Kidney glomerular epithelial cell (primary cell): ENCODE data around the gene ZNF804B.

Source experiments
- DNase-seq: peaks from one replicate; lab custom pipeline; 2025; lab: John Stamatoyannopoulos, UW

ZNF804B gene

DNA sequence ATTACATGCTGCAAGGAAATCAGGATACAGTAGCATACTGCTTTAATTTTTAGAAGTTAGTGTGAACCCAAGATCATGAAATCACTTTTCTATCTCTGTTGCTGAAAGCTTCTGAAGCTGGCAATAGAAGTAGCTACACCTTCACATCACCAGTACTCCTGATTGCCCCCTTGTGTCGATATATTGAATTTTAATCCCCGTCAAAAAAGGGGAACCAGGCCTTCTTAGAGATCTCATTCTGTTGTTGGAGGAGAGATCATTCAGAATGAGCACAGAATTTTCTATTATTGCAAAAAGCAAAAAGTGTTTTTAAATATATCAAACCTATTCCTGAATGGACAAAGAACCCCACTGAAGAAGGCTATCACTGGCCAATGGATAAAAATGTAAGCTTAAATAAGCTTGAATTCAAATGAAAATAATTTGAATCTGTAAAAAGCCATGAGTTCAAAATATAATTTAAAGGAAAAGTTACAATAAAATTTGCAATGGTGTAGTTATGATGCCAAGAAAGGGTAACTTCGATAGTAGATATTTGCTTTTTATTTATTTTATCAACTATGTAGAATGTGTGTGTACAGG lies 75.7 kb downstream of the ZNF804B start:
- peak; percentile 43 for DNase-seq

DNA sequence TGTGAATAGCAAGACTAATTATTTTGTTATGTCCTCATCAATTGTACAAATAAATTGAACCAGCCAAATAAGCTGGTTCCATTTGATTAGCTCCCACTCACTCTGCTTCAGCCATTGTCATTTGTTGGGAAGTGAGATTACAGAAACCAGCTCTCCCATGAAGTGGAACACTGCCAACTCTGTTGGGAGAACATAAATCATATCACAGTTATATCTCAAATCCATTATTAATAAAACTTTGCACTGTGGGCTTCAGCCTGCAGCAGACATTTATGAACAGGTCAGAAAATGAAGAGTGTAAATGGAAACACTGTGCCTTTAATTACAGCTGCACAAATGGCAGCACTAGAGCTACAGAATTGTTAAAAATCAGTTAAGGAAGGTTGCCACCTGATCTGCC lies 82.7 kb downstream of the ZNF804B start:
- no peak for DNase-seq

DNA sequence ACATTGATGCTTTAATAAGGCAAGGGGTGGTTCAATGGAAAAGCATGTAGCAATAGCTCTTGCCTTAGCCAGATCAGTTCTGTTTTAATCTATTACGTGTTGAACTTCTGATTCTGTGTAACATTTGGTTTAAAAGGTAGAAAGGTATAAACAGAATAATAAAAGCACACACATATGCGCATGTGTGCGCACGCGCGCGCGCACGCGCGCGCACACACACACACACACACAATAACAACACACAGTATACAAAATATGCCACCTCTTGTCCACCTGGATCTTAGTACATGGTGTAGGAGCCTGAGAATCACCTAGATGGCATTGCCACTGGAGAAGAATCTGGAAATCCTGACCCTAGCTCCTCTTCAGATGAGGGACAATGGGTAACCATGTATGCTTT lies 85.6 kb downstream of the ZNF804B start:
- no peak for DNase-seq

DNA sequence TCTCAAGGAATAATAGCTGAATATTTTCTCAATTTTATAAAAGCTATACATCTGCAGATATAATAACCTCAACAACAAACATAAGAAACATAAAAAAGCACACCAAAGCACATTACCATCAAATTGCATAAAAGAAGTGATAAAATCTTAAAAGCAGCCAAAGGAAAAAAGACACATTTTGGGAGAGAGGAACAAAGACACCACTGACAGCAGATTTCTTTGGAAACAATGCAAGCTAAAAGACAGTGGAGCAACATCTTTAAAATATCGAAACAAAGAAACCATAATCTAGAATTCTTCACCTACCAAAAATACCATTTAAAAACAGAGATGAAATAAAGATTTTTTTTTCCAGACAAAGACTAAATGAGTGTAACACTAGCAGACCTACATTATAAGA lies 91.7 kb downstream of the ZNF804B start:
- no peak for DNase-seq

DNA sequence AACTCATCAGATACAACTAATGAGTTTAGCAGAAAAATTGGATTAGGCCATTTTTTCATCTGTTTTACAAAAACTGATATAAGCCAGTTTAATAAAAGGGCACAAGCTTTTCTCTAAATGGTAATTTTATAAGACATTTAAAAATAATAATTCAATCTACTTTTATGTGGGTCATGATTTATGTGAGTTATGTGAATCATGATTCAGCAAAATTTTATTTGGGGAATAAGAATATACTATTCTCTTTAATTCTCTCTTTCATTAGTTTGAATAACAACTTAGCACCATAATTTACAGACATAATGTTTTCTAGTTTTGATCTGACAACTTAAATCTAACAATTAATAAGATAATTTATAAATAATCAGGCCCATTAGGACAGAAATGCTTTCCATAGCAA lies 99.8 kb downstream of the ZNF804B start:
- DNase-seq, result no peak

DNA sequence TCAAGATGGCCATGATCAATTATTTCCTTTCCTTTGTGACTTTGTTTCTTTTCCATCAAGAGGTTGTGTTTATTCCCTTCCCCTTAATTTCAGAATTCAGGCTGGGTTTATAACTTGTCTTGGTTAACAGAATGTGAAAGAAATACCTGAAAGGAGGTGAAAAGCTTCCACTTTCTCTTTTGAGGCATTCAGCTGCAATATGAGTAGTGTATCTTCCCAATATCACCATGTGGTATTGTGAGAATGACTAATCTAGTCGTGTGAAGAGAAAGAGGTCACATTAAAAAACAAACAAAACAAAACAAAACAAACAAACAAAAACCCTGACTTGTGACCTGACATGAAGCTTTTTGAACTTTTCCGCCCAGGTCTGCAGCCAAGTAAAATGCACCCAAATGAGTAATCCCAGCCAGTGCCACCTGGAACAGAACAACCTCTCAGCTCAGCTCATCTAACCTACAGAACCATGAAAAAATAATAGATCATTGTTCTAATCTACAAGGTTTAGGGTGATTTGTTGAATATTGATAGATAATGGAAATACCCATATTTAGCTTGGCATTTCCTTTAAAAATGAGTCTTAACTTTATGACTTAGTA lies 106.9 kb downstream of the ZNF804B start:
- DNase-seq, result no peak

DNA sequence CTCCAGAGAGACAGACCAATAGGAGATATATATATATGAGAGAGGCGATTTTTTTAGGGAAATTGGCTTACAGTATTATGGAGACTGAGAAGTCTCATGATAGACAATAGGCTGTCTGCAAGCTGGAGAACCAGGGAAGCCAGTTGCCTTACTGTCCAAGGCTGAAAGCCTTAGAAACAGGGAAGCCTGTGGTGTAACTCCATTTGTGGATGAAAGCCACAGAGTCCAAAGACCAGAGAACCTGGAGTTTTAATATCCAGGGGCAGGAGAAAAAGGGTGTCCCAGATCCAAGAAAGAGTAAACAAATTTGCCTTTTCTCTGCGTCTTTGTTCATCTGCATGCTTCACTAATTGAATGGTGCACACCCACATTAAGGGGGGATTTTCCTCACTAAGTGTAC lies 107.7 kb downstream of the ZNF804B start:
- DNase-seq, result no peak

DNA sequence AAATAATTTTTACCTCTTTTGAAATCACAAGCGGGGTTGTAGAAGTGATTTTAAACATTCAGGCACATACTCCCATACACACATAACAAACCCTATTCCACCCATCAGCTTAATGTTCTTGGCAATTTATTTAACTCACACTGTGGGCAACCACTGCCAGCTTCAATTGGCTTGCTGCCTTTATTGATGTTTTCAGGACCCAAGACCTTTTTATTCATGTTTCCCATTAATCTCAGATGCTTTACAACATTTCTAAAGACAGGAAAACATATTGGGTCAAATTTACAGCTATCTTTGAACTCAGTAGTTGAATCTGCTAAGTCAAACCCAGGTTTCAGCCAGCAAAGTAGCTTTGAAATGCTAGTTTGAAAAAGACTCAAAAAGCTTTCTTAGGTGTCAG lies 109.0 kb downstream of the ZNF804B start:
- no peak for DNase-seq

DNA sequence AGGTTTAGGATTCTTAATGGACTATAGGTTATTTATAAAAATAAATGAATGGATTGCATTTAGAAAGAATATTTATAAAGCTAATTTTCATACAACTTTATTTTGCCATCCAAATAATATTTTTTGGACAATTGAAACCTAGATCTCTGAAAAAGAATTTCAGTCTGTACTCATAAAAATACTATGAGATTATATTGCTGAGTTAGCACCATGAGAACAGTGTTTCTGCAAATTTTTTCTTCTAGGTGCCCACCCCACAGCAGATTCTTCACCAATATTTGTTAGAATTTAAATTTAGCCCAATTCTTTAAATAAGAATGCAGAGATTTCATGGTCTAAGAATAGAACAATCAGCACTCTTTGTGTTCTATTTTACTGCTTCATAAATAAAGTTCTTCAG lies 121.6 kb downstream of the ZNF804B start:
- no peak for DNase-seq

DNA sequence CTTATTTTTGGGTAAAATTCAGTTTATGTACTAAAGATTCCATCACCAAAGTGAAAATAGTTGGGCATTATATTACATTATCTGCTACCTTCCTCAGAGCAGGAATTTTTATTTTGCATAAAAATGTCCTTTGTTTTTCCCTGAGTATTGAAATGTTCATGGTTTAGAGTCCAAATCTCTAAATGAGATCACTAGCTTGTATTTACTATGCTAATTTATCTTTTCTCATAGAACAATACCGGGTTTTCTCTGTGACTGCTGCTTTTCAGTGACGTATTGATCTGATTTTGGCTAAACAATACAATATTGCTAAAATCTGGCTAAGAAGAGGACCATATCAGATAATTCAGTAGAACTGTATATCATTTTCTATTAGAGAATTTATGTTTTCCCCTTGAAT lies 125.6 kb downstream of the ZNF804B start:
- DNase-seq, result no peak

DNA sequence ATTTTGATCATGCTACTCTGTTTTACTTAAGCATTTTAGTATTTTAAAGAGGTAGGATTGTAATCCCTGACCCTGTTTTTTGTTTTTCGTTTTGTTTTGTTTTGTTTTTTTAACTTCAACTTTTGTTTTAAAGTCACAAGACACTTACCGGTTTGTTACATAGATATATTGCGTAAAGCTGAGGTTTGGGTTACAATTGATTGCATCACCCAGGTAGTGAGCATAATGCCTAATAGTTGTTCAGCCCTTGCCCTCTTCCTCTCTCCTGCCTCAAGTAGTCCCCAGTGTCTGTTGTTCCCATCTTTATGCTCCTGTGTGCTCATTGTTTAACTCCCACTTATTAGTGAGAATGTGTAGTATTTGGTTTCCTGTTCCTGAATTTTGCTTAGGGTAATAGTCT lies 129.2 kb downstream of the ZNF804B start:
- no peak for DNase-seq

DNA sequence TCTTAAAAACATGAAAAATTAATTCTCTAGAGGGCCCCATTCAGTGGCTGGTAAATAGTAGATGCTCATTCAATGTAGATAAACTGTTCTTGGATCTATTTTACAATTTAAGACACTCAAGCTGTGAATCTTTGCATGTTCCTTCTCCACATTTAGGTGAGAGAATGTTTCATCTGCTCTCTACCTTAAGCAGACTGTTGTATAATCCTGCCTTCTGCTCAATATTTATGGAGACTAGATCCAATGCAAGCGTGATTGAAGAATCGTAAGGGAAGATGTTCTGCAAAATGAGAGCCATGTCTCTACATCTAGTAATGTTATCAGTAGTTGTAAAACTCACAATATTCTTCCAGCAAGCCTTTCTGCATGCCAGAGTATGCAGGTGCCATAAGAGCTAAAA lies 151.0 kb downstream of the ZNF804B start:
- DNase-seq, result no peak

DNA sequence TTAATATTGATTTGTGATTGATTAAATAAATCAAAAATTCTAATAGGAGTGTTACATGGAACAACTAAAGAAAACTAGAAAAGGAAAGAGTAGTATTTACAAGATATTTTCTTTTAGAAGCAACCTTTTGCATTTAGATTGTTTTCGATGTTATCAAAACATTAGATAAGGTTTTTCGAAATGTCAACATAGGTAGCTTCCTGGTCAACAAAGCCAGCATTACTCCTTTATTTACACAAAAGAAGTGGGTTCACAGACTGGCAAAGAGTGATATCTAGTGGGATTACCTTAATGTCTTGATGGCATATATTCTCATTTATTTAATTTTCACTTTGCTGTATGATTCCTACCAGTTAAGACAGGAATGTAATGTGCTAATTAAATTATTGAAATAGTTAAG lies 153.4 kb downstream of the ZNF804B start:
- no peak for DNase-seq

DNA sequence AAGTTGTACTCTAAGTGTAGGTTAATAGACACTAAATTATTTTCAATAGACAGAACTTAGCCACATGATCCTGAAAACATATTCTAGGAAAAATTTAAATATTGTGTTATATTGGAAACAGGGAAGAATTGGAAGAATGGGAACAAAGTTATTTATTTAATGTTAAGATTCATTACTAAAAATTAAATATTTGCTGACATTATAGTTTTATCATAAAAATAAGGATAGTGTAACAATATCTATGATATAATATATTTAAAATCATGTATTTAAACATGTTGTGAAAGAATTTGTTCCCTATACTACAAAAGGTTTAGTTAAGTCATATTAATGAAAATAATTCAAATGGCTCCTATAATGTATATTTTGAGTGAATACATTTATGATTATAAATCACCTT lies 156.1 kb downstream of the ZNF804B start:
- DNase-seq, result no peak

DNA sequence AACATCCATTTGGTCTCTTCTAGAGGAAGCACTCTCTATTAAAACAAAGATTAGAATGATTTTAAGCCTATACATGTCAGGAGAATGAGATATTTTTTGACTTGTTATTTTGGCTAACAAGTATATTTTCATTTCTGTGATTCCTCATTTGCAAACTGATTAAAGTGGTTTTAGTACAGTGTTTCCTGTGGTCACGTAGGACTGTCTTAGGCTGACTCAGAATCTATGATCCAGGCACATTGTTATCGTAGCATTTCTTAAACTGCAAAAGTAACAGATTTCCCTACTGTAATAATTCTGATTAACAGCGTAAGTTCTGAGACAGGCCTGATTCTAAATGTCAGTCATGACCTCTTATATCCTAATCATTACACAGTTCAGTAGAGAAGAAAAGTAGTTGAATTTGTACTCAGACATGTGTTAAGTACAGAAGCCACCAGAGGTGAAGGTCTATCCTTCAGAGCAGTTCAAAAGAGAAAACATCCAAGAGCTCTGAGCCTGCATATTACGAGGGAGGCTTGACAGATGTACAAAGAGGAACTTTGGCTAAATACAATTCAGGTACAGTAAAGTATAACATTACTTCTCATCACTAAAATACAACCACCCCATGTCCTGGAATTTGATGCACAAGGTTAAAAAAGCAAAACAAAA lies 160.1 kb downstream of the ZNF804B start:
- DNase-seq, result no peak

DNA sequence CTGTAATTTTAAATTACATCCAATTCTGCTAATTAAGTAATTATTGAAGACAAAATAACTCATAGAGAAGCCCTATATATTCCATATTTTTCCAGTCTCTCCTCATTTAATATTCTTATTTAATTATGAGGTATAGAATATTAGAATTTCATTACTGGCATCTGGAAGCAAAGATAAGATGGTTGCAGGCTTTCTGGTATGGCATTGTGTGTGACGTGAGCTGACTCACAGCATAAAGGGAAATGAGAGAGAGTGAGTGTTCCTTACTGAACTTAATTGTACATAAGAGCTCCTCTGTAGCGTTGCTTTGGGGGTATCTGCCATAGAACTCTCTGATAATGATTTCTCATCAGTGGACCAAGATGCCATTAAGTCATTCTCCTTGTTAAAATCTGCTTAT lies 163.4 kb downstream of the ZNF804B start:
- DNase-seq, result no peak

DNA sequence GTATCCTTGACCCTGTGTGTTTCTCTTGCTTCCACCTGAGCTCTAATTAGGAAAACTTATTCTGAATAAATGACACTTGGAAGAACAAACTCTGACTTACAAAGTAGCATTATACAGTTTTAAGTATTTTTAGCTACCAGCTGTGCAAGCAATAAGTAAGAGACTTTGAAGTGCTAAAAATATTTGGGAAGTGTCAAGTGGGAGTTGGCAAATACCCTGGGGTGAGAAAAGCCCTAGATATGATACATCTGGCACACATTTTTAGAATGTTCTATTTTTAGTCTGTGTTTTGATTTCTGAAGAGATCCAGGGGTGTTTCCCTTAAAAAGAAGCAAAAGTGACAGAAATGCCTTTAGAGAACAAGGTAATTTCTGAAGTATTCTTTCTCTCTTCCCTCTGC lies 168.8 kb downstream of the ZNF804B start:
- DNase-seq, result no peak

DNA sequence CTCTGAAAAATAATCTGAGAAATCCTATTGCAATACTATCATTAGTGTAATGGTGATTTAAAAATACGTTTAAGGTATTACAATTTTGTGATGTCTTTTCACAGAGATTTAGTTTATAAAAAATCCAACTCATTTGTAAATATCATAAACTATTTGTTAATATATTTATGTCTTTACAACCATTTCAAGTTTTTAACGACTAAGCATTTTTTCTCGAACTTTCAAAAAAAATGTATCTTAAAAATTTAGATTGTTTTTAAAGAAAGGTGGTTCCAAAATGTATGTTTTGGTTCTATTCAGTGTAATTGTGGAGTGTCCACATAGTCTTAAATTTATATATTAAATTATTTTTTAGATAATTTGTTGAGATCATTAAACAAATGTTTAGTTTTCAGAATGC lies 170.2 kb downstream of the ZNF804B start:
- DNase-seq, result no peak

DNA sequence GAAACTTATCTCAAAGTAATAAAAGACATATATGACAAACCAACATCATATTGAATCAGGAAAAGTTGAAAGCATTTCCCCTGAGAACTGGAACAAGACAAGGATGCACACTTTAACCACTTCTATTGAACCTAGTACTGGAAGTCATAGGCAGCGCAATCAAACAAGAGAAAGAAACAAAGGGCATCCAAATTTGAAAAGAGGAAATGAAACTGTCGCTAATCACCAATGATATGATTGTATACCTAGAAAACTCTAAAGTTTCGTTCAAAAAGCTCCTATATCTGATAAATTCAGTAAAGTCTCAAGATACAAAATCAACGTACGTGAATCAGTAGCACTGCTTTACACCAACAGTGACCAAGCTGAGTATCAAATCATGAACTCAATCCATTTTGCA lies 173.8 kb downstream of the ZNF804B start:
- DNase-seq, result no peak

DNA sequence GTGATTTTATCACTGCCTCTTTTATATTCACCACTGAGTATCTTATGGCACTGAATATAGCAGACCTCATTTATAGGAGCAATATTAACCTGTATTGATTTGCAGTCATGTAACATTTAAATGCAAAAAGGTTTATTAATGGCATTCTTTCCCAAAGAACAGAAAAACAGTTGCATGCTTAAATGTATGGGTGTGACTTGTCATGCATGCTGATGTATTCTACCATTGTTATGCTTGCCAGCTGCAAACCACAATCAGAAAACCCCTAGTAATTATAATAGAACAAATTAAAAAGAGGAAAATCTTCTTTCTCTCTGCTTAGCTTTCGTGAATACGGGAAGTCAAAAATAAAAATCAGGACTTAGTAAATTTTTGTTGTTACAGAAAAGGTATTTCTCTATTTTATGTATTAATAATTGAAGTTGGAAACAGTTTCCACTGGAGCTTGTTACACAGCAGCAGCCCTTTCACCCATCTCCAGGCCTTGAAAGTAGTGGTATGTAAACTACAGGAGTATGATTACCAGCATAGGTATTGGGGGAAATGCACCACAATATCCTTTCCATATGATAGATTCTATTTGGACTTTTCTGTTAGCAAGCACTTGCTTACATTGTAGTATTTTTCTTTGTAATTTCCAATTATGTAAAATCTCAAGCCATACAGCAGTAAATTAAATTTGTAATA lies 183.5 kb downstream of the ZNF804B start:
- no peak for DNase-seq

DNA sequence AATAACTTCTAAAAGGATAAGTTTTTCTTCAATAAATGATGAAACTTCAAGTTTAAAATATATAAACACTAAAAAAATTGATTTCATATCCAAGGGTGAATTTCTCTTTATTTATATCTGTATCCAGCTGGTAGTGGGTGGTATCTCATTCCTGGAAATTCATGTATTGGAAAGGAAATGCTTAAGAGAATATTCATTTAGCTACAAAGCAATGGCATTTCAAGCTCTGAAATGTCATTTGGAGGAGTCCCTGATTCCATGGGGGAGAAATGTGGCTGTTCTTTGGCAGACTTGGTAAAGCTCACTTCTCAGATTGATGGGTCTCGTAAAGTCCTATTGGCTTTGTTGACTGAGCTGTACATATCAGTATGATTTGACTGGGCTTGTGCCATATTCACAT lies 192.3 kb downstream of the ZNF804B start:
- DNase-seq, result no peak

DNA sequence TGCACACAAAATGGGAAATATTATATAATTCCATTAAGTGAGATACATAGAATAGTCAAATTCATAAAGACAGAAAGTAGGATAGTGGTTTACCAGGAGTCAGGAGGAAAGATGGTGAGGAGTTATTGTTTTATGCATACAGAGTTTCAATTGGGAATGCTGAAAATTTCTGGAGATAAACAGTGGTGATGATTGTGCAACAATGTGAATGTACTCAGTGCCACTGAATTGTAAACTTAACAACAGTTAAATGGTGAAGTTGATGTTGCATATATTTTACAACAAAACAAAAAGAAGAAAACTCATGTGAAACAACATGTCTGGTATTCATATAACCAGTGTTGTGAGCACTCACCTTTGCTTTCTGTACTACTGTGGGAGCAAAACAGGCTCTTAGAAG lies 204.9 kb downstream of the ZNF804B start:
- no peak for DNase-seq

DNA sequence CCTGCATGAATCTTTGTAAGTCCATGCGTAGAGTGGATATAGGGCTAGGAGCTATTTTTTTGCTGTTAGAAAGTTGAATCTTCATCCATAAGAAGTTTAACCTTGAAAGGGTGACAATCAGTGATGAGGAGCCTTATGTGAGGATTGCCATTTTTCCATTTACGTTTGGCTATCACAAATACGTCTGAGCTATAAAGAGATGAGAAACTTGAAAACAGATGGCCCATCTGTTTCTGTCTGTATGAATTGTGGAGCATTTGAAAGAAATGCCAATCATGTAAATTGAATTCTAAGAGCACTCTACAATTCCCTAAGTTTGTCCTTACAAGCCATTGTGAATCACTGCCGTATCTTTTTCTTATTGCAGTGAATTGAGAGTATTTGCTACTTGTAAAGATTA lies 205.9 kb downstream of the ZNF804B start:
- DNase-seq, result no peak
